ENCODE data around the gene CENPP. TPM values are rescaled to one million over a fixed set of nuclear protein-coding genes. Genes with fewer than 3 reads are reported as not detected.

The CENPP gene
- total RNA-seq, 1 donor from 2014 or later, result 3.3 TPM

DNA sequence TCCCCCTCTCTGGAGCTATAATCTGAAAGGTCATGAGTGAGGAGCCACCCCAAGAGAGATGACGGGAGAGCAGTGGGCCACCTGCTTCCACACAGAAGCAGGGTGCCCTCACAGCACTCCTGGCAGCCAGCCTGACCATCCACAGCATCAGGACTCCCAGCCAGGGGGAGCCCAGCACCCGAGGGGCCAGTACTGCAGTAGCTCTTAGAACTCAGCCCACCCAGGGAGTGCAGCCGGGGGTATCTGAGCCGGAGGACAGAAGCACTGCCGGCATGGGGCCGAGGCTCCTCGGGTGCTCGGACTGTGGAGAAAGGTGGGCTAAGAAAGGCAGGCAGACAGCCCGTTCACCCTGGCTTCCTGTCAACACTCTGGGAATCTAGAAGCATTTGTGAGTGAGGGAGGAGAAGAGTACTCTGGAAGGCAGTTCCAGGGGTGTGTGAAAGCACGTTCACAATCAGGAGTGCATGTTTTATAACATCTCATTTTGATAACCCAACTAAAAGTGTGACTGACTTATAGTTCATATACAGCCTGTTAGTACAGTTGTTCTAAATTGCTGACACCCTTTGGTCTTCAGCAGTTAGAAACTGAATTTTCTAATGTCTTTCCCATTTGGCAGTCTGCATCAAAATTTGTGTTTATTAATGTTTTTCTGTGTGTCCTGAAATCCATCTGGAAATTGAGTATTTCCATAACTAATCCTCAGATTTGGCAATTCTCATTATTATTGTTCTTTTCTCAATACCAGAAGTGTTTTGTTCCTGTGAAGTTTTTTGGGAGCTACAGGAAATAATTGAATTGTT, 182.5 kb downstream of the CENPP start:
- no peak for ATAC-seq
- intact Hi-C loops (cut with DNase I), result loop anchor here (10.0 kb wide), 1 partner anchor 107 kb away; no protein-coding TSS in a partner anchor
- no peak for DNase-seq (ENCODE audit: missing footprints)

- DNase-seq (ENCODE audit: missing footprints) (no peak), ATAC-seq (no peak)
- intact Hi-C loops (cut with DNase I), result loop anchor here (10.0 kb wide), 1 partner anchor 106 kb away; no protein-coding TSS in a partner anchor
These were observed 183.3 kb downstream of the CENPP start for GRCh38 chr9:92509050-92509449.

- DNase-seq (ENCODE audit: missing footprints) (no peak), ATAC-seq (no peak)
- intact Hi-C loops (cut with DNase I), result no loop called here
These were observed 185.0 kb downstream of the CENPP start for GRCh38 chr9:92510747-92511146.

DNA sequence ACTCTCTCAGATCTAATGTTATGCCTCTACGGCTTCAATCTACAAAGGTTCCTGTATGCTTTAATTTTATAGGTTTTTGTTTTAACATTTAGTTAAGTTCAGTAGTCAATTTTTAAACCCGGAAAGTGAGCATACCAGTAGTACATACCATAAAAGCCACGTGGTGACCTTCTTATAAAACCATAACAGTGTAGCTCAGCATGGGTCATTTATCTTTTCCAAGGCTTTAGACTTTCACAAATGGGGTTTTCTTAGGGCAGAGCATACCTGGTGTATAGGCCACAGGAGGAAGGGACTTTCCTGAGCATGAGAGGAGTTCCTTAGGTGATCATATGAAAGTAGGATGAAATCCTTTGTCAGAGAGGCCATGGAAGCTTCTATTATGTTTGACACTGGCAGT, 186.9 kb downstream of the CENPP start:
- DNase-seq (ENCODE audit: missing footprints), result no peak
- intact Hi-C loops (cut with DNase I), result no loop called here
- ATAC-seq, result no peak

GRCh38 chr9:92513349-92513748, 187.6 kb downstream of the CENPP start:
- DNase-seq (ENCODE audit: missing footprints) (no peak), ATAC-seq (no peak)
- intact Hi-C loops (cut with DNase I), result no loop called here

- intact Hi-C loops (cut with DNase I), result no loop called here
- no peak for DNase-seq (ENCODE audit: missing footprints)
- ATAC-seq, result no peak
These were observed 188.9 kb downstream of the CENPP start for GRCh38 chr9:92514635-92515034.

- DNase-seq (ENCODE audit: missing footprints) (no peak), ATAC-seq (no peak)
- intact Hi-C loops (cut with DNase I), result no loop called here
These were observed 190.8 kb downstream of the CENPP start for GRCh38 chr9:92516521-92516920.

GRCh38 chr9:92517046-92517445, 191.3 kb downstream of the CENPP start:
- intact Hi-C loops (cut with DNase I), result no loop called here
- DNase-seq (ENCODE audit: missing footprints), result no peak
- ATAC-seq, result no peak

- intact Hi-C loops (cut with DNase I), result no loop called here
- DNase-seq (ENCODE audit: missing footprints) (no peak), ATAC-seq (no peak)
These were observed 192.4 kb downstream of the CENPP start for GRCh38 chr9:92518199-92518598.

- ATAC-seq, result no peak
- DNase-seq (ENCODE audit: missing footprints), result no peak
- intact Hi-C loops (cut with DNase I), result no loop called here
These were observed 195.1 kb downstream of the CENPP start for GRCh38 chr9:92520837-92521236.

DNA sequence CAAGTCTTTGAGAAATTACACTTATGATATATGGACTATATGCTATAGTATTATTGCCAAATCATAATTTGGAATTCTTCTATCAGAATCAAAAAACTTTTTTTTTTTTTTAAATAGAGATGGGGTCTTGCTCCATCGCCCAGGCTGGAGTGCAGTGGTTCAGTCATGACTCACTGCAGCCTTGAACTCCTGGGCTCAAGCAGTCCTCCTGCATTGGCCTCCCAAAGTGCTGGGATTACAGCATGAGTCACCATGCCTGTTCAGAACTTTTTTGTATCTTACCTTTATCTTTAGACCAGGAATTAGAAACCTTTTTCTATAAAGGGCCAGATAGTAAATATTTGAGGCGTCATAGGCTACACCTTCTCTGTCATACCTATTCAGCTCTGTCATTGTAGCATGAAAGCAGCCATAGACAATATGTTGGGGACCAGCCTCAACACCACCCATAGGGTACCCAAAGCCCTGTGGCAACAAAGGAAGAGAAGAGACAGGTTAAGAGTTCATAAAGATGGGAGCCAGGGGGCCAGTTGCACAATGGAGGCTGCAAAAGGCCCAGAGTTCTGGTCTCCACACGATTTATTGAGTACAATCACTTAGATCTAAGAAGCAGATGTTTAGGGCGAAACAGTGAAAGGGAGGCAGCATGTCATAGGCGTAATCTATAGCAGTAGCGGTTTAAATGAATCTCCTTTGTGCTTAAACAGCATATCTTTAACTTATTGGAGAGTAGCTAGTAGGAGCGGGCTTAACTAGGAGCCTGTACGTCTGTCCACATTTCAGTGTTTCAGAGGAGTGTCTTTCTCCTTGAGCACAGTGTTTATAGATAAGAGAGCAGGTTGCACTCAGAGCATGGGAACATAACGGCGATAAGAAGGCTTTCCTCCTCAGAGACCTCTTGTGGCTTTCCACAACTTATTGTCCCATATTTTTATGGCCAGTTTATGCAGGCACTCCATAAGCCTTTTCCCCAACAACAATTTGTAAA, 197.5 kb downstream of the CENPP start:
- ATAC-seq (no peak), DNase-seq (ENCODE audit: missing footprints) (no peak)
- intact Hi-C loops (cut with DNase I), result no loop called here

- ATAC-seq, result no peak
- intact Hi-C loops (cut with DNase I), result no loop called here
- DNase-seq (ENCODE audit: missing footprints), result no peak
These were observed 199.1 kb downstream of the CENPP start for GRCh38 chr9:92524881-92525280.

- DNase-seq (ENCODE audit: missing footprints) (no peak), ATAC-seq (no peak)
- intact Hi-C loops (cut with DNase I), result no loop called here
These were observed 199.6 kb downstream of the CENPP start for GRCh38 chr9:92525306-92525705.

DNA sequence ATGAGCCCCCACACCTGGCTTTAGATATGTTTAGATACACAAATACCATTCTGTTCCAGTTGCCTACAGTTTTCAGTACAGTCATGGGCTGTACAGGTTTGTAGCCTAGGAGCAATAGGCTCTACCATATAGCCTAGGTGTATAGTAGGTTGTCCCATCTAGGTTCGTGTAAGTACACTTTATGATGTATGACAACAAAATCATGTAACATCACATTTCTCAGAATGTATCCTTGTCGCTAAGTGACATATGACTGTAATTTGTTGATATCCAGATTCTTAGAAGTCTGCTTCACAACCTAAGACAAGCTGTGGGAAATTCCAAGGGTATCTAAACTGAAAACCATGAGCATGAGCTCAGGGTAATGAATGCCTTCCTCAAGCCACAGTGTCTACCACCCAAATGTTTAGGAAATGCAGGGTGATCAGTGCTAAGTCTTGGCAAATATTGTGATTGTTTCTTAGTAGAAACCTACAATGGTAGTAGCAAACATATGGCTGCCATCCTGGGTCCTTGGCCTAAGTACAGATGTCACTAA, 201.6 kb downstream of the CENPP start:
- intact Hi-C loops (cut with DNase I), result no loop called here
- no peak for ATAC-seq
- DNase-seq (ENCODE audit: missing footprints), result no peak

DNA sequence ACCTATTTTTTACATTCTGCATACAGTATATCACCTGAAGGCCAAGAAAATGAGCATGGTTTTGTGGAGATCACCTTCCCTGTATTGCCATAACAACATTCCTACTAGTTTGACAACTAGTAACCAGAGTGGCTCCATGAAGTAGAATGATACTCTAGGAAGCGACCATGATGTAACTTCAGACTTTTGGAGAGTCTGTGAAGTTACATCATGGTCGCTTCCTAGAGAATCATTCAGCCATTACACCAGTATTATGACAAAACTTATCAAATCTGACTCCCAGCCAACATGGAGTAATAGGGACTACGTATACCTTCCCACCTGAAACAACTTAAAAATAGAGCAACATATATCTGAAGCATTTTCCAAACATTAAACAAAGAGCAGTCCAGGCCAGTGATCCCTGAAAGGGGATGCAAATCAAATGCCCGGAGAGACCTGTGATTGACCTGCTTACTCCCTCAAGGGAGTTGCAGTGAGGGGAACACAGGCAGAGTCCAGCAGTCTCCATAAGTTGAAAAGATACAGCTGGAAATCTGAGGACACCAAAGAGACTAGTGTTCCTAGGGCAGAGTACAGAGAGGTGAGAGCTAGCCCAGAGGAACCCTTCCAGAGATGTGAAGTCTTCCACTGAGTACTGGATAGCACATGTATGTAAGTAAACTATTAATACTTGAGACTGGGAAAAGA, 202.2 kb downstream of the CENPP start:
- intact Hi-C loops (cut with DNase I), result no loop called here
- ATAC-seq, result peak; percentile 90
- DNase-seq (ENCODE audit: missing footprints), result no peak

GRCh38 chr9:92528522-92528849, 202.7 kb downstream of the CENPP start:
- ATAC-seq (peak; percentile 62), DNase-seq (ENCODE audit: missing footprints) (no peak)
- intact Hi-C loops (cut with DNase I), result no loop called here

DNA sequence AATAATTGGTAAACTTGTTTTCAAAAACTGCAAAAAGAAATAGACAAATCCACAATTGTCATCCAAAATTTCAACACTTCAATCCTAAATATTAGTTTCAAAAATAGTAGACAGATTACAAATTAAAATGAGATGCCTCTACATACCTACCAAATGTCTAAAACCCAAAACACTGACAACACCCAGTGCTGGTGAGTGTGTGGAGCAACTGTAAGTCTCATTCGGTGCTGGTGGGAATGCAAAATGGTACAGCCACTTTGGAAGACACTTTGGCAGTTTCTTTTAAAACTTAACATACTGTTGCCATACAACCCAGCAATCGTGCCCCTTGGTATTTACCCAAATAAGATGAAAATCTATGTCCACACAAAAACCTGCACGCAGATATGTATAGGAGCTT, 203.4 kb downstream of the CENPP start:
- no peak for ATAC-seq
- DNase-seq (ENCODE audit: missing footprints), result no peak
- intact Hi-C loops (cut with DNase I), result no loop called here

- intact Hi-C loops (cut with DNase I), result loop anchor here (10.0 kb wide), 1 partner anchor 74 kb away; no protein-coding TSS in a partner anchor
- DNase-seq (ENCODE audit: missing footprints), result no peak
These were observed 205.1 kb downstream of the CENPP start for GRCh38 chr9:92530893-92531292.

GRCh38 chr9:92534204-92534603, 208.5 kb downstream of the CENPP start:
- no peak for DNase-seq (ENCODE audit: missing footprints)
- no peak for ATAC-seq
- intact Hi-C loops (cut with DNase I), result loop anchor here (10.0 kb wide), 1 partner anchor 71 kb away; no protein-coding TSS in a partner anchor

More at GRCh38 chr9:92530893-92531292, 205.1 kb downstream of the CENPP start:
- ATAC-seq, result no peak
